ENCODE data around the gene PSEN2. TPM values are rescaled to one million over a fixed set of nuclear protein-coding genes. Genes with fewer than 3 reads are reported as not detected.

The PSEN2 gene
- total RNA-seq, 2 experiments from 2014 or later, result 0.48 to 1.7 TPM

DNA sequence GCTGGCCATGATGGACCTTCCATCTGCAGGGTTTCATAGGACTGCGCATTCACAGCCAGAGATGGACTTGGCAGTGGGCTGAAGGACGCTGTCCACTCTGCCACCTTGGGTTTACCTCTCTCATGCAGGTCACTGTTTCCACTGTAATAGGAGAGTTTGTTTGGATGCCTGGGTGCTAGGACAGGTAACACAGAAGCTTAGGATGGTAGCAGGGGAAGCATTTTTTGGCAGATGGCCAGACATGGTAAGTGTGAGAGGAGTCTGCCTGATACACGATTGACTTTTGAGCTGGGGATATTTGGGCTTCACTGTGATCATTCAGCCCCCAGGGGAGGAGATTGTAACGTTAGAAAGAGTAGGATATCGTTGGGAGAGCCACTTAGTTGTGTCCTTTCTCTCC lies 11.8 kb downstream of the PSEN2 start:
- H4K20me1 ChIP-seq (ENCODE audit: insufficient read depth, low read length), result no peaks in the 10 kb centered on the region
- peak overlapping the region; percentile 87 for H2AFZ ChIP-seq (ENCODE audit: low read length)
- H3K9me2 ChIP-seq (ENCODE audit: insufficient read depth, low read length), result no peaks in the 10 kb centered on the region
- TF ChIP-seq, protein P1, sequence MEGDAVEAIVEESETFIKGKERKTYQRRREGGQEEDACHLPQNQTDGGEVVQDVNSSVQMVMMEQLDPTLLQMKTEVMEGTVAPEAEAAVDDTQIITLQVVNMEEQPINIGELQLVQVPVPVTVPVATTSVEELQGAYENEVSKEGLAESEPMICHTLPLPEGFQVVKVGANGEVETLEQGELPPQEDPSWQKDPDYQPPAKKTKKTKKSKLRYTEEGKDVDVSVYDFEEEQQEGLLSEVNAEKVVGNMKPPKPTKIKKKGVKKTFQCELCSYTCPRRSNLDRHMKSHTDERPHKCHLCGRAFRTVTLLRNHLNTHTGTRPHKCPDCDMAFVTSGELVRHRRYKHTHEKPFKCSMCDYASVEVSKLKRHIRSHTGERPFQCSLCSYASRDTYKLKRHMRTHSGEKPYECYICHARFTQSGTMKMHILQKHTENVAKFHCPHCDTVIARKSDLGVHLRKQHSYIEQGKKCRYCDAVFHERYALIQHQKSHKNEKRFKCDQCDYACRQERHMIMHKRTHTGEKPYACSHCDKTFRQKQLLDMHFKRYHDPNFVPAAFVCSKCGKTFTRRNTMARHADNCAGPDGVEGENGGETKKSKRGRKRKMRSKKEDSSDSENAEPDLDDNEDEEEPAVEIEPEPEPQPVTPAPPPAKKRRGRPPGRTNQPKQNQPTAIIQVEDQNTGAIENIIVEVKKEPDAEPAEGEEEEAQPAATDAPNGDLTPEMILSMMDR (conservative IDR thresholded peaks at IDR 0.05; ENCODE audit: low read length), result no peak
- TF ChIP-seq EZH2phosphoT487 (IDR thresholded peaks at IDR 0.05; ENCODE audit: borderline replicate concordance, low read depth, low read length), result no peak
- peak overlapping the region; percentile 55 for H3K4me3 ChIP-seq (ENCODE audit: low read depth, low read length, poor library complexity, severe bottlenecking)
- no peaks in the 10 kb centered on the region for H3K9me3 ChIP-seq (ENCODE audit: low read length)
- POLR2A ChIA-PET, result interaction anchor here (0.7 to 2.4 kb wide), 8 partner anchors 12 to 1890 kb away, joined by 3 to 13 read pairs (median 6); partner anchors contain the start of gene COQ8A
- H3K4me1 ChIP-seq (ENCODE audit: insufficient read depth, low read length, poor library complexity, severe bottlenecking), result peaks cover 45% of the 10 kb centered on the region
- intact Hi-C loops (cut with micrococcal nuclease; ENCODE audit: unreplicated experiment), result loop anchor here (2.0 kb wide), 1 partner anchor 57 kb away; no protein-coding TSS in a partner anchor
- CTCF ChIA-PET (ENCODE audit: unreplicated experiment), result interaction anchor here (1.1 to 1.5 kb wide), 3 partner anchors 8 to 90 kb away, joined by 3 to 4 read pairs (median 3); no protein-coding TSS in a partner anchor
- no peaks in the 10 kb centered on the region for H3K36me3 ChIP-seq (ENCODE audit: insufficient read depth, low read length)
- peak overlapping the region; percentile 70 for H3K27ac ChIP-seq (ENCODE audit: low read depth, low read length, poor library complexity, severe bottlenecking)
- BruUV-seq (replicated peaks), result no TSS peak
- H3K79me2 ChIP-seq (ENCODE audit: insufficient read depth, low read depth, low read length), result no peaks in the 10 kb centered on the region
- no peak for DNase-seq (ENCODE audit: low spot score)
- peak overlapping the region; percentile 71 for H3K4me2 ChIP-seq (ENCODE audit: low read length)

DNA sequence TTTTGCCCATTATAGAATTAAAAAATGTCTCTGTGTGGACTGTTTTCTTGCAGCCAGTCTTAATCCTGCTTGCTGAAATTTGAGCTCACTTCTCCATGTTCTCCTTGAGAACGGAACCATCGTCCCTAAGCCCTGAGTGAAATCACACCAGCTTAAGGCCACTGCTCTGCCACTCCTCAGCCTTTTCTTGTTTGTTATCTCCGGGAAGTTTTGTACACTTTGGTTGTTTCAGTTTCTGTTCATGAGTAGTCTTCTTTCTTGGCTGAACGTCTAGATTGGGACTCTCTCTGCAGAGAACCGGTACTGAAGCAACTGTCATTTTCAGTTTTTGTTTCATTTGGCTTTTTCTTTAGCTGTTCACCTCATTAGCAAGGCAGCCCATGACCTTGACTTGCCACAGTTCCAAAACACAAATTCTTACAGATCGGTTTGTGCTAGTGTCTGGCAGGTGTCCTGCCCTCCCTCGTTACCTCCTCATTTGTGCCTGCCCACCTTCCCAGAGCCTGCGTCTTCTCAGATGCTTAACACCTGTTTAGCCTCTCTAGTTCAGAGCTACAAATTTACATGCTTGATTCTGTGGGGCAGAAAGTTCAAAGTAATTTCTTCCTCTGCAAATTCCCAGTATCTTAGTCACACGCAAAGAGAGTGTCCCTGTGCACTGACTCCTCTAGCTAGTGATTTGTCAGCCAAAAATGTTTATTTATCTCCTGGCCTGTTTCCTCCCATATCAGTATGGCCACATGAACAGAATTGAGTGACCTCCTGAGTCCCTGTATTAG lies 12.4 kb downstream of the PSEN2 start:
- peaks cover 45% of the 10 kb centered on the region for H3K4me1 ChIP-seq (ENCODE audit: insufficient read depth, low read length, poor library complexity, severe bottlenecking)
- TF ChIP-seq EZH2phosphoT487 (IDR thresholded peaks at IDR 0.05; ENCODE audit: borderline replicate concordance, low read depth, low read length), result no peak
- TF ChIP-seq, protein P1 (conservative IDR thresholded peaks at IDR 0.05; ENCODE audit: low read length), result no peak
- no peaks in the 10 kb centered on the region for H3K9me3 ChIP-seq (ENCODE audit: low read length)
- H3K27ac ChIP-seq (ENCODE audit: low read depth, low read length, poor library complexity, severe bottlenecking), result peak overlapping the region; percentile 70
- ChIA-PET CTCF (ENCODE audit: unreplicated experiment) (interaction anchor here (1.1 to 1.5 kb wide), 5 partner anchors 9 to 278 kb away, joined by 3 to 4 read pairs (median 3); no protein-coding TSS in a partner anchor), POLR2A (interaction anchor here (0.5 to 2.4 kb wide), 14 partner anchors 11 to 1889 kb away, joined by 3 to 13 read pairs (median 4); partner anchors contain the start of genes COQ8A and ITPKB)
- H3K4me2 ChIP-seq (ENCODE audit: low read length), result peak overlapping the region; percentile 71
- H3K36me3 ChIP-seq (ENCODE audit: insufficient read depth, low read length), result no peaks in the 10 kb centered on the region
- H3K9me2 ChIP-seq (ENCODE audit: insufficient read depth, low read length), result no peaks in the 10 kb centered on the region
- H2AFZ ChIP-seq (ENCODE audit: low read length), result peak overlapping the region; percentile 87
- DNase-seq (ENCODE audit: low spot score), result peak; percentile 72
- peak overlapping the region; percentile 55 for H3K4me3 ChIP-seq (ENCODE audit: low read depth, low read length, poor library complexity, severe bottlenecking)
- H4K20me1 ChIP-seq (ENCODE audit: insufficient read depth, low read length), result no peaks in the 10 kb centered on the region
- H3K79me2 ChIP-seq (ENCODE audit: insufficient read depth, low read depth, low read length), result no peaks in the 10 kb centered on the region
- intact Hi-C loops (cut with micrococcal nuclease; ENCODE audit: unreplicated experiment), result loop anchor here (2.0 kb wide), 1 partner anchor 56 kb away; no protein-coding TSS in a partner anchor
- no TSS peak for BruUV-seq (replicated peaks)
